ENCODE measurements around the gene AGRP.

DNA sequence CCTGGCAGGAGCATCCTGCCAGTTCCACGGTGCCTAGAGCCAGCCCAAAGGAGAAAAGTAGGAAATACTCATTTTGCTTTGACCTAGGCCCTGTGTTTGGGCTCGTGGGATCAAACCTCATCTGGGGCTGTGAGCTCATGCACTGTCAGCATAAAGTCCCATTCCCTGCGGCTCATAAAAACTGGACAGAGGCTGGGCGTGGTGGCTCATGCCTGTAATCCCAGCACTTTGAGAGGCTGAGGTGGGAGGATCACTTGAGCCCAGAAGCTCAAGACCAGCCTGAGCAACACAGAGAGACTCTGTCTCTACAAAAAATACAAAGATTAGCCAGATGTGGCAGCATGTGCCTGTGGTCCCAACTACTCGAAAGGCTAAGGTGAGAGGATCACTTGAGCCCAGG lies 20.3 kb downstream of the AGRP start:
- TF ChIP-seq POLR2A (IDR thresholded peaks at IDR 0.05): no peak
- TF ChIP-seq, protein P1, sequence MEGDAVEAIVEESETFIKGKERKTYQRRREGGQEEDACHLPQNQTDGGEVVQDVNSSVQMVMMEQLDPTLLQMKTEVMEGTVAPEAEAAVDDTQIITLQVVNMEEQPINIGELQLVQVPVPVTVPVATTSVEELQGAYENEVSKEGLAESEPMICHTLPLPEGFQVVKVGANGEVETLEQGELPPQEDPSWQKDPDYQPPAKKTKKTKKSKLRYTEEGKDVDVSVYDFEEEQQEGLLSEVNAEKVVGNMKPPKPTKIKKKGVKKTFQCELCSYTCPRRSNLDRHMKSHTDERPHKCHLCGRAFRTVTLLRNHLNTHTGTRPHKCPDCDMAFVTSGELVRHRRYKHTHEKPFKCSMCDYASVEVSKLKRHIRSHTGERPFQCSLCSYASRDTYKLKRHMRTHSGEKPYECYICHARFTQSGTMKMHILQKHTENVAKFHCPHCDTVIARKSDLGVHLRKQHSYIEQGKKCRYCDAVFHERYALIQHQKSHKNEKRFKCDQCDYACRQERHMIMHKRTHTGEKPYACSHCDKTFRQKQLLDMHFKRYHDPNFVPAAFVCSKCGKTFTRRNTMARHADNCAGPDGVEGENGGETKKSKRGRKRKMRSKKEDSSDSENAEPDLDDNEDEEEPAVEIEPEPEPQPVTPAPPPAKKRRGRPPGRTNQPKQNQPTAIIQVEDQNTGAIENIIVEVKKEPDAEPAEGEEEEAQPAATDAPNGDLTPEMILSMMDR (IDR thresholded peaks at IDR 0.05): no peak
- TF ChIP-seq POLR2AphosphoS5 (IDR thresholded peaks at IDR 0.05): no peak
- TF ChIP-seq EP300 (IDR thresholded peaks at IDR 0.05): no peak
